HG02981 (cell line): ENCODE data around the gene EIF3L.

Source experiments
- ATAC-seq: cut with Tn5 transposase; IDR thresholded peaks from one replicate; pipeline ENCODE4 v1.9.1; 2021; ENCODE audit warnings: mild to moderate bottlenecking, moderate library complexity; ENCODE audit not compliant: unreplicated experiment

EIF3L gene

DNA sequence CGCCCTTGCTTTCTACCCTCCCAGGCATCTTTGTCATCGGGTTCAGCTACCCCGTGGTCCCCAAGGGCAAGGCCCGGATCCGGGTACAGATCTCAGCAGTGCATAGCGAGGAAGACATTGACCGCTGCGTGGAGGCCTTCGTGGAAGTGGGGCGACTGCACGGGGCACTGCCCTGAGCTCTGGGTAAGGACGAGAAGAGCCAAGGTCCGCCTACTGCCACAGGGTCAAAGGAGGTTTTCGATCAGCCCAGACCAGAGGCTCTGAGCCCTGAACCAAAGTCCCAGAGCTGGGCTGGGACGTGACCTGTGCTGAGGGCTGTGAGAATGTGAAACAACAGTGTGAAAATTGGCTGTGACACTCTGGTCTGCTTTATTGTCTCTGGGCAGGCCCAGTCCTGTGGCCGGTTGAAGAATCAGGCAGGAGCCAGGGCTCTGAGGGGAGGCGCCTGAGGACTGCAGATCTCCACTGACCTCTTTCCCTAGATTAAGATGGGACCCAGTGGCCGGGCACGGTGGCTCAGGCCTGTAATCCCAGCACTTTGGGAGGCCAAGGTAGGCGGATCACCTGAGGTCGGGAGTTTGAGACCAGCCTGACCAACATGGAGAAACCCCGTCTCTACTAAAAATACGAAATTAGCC is 32.6 kb upstream of the EIF3L start:
- ATAC-seq, result no peak

DNA sequence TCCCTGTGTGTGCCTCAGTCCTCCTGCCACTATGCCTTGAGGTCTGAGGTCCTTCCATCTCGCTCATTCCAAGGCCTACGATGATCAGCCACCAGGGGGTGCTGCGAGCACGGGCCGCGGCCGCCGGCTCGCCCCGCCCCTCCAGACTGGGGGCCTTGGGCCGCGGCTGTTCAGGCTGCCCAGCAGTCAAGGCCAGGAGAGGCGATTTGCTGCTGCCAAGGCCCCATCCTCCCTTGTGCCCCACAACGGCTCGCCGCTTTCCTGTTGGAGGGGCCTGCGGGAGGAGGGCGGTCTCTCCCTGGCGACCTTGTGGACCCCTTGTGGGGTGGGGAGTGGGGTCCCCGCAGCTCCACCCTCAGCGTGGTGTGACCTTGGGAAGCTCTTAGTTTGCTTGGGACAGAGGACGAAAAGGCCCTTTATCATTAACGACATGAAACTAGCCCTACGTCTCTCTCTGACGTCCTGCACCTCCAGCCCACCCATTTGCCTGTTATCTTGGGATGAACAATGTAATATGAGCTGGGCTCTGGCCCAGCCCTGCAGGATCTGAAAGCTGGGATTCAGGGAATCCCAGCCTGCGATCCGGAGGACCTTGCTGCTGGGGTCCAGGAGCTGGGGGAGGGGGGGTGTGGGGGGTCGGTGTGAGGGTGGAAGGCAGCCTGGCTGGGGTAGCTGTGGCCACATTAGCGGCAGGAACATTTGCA is 31.4 kb upstream of the EIF3L start:
- peak; percentile 53 for ATAC-seq

DNA sequence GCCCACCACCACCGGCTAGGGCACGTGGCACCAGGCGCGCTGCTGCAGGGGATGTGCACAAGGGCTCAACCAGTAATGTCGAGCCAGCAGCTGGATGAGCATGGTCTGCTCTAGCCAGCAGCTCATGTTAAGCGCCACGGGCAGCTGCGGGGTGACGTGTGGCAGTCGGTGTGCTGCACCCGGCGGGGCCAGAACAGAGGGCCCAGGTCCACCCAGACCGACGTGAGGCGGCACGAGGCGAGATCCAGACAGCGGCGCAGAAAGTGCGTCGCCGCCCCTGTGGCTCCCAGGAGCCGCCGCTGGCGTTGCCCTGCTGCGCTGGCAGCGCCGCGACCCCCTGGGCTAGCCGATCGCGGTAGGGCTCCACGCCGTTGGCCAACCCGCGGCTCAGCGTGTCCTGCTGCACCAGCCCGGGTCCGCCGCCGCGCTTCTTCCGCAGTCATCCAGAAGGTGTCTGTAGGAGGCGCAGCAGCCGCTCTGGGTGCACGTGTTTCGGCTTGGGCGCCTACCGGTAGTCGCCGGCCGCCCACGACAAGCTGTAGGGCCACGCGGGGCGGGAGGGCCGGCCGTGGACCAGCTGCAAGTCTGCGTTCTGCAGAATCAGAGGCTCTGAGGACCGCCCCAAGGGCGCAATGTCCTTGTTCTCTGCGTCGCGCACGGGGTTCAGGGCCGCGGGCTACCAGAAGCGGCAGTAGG is 30.7 kb upstream of the EIF3L start:
- ATAC-seq, result no peak

DNA sequence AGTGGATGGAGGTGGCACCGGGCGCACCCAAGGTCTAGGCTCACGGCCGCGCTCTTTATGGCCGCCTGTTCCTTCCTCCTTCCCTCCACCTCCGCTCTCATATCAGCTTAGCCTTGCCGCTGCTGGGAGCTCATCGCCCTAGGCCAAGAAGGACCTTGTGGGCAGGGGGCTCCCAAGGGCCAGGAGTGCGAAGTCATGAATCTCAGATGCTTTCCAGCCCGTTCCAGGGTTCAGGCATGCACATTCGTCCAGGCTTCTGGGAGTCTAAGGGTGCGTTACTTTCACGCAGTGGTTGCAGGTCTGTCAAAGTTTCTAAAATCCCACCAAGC is 30.1 kb upstream of the EIF3L start:
- no peak for ATAC-seq

DNA sequence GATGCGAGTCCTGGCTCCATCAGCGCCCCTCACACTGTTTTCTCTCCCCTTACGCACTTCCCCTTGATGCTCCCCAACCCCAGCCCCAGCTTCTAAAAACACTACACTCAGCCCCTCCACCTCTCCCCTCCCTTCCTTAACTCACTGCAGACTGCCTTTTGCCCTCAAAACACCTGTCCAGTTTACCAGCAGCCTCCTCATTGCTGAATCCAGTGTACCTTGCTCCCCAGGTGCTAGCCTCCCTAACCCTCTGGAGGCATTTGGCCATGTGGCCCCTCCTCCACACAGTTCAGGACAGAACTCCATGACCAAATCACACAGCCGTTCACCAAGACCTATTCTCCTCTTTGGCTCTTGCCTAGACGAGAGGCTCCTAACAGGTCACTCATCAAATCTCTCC is 28.9 kb upstream of the EIF3L start:
- ATAC-seq, result no peak

DNA sequence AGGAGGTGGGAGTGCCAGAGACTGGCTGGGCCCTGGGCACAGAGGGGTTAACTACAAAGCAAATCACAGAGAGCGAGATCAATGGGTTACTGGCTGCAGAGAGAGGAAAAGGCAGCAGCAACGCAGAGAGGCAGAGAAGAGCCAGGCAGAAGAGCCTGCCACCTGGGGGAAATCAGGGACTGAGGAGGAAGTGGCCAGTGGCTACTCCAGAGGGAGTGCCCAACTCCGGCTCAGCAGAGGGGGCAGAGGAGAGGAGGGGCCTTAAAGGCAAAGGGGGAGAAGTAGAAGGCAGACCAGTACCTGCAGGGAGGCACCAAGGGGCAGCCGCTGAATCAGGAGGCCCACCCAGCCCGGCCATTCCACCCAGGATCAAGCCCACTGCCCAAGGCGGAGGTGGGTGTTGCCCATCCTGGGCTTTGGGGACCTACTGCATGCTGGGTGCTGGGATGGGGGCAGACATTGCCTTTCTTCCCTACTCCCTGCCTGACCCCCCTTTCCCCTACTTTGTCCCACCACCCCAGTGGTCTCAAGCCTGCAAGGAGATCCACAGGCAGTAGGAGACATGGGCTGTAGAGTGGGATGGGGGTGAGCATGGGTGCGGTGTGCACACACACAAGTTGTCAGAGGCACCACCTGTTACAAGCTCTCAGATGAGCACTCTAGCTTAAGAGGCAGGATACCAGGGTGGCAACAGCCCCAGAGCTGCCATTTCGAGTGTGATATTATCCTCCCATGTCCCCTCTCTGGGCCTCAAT is 27.0 kb upstream of the EIF3L start:
- ATAC-seq, result no peak

DNA sequence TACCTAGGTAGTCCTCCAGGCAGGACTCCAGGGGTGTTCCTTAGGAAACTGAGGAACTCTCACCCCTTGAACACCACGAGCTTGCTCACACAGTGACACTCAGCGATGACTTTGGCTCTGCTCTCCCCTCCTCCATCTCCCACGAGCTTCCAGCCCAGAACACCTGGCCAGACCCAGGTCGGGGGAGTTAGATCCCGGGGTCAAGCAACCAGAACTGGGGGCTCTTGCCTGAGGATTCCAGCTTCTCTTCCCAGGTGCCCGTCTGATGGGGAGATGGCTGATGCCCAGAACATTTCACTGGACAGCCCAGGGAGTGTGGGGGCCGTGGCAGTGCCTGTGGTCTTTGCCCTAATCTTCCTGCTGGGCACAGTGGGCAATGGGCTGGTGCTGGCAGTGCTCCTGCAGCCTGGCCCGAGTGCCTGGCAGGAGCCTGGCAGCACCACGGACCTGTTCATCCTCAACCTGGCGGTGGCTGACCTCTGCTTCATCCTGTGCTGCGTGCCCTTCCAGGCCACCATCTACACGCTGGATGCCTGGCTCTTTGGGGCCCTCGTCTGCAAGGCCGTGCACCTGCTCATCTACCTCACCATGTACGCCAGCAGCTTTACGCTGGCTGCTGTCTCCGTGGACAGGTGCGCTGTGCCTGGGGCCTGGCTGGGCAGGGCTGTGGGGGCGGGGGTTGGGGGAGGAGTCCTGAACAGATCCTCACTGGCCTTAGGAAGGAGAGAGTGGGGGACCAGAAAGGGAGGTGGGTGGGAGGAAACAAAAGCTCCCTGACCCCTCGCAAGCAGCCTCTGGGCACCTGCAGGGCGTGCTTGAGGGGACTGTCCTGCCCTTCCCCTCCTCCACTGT is 25.9 kb upstream of the EIF3L start, which contains the start of gene GALR3:
TSS of gene GALR3 (plus strand) at position 249 of the 852 bp plus-strand sequence. CDS start at position 274, 25 bp downstream.
- ATAC-seq, result no peak

DNA sequence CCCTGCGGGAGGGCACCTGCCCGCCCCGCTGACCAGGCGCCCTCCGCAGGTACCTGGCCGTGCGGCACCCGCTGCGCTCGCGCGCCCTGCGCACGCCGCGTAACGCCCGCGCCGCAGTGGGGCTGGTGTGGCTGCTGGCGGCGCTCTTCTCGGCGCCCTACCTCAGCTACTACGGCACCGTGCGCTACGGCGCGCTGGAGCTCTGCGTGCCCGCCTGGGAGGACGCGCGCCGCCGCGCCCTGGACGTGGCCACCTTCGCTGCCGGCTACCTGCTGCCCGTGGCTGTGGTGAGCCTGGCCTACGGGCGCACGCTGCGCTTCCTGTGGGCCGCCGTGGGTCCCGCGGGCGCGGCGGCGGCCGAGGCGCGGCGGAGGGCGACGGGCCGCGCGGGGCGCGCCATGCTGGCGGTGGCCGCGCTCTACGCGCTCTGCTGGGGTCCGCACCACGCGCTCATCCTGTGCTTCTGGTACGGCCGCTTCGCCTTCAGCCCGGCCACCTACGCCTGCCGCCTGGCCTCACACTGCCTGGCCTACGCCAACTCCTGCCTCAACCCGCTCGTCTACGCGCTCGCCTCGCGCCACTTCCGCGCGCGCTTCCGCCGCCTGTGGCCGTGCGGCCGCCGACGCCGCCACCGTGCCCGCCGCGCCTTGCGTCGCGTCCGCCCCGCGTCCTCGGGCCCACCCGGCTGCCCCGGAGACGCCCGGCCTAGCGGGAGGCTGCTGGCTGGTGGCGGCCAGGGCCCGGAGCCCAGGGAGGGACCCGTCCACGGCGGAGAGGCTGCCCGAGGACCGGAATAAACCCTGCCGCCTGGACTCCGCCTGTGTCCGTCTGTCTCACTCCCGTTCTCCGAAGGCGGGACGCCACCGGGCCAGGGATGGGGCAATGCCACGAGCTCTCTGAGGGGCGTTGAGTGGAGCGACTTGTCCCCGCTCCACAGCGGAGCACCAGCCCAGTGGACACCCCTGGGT is 24.3 kb upstream of the EIF3L start:
- ATAC-seq, result no peak

DNA sequence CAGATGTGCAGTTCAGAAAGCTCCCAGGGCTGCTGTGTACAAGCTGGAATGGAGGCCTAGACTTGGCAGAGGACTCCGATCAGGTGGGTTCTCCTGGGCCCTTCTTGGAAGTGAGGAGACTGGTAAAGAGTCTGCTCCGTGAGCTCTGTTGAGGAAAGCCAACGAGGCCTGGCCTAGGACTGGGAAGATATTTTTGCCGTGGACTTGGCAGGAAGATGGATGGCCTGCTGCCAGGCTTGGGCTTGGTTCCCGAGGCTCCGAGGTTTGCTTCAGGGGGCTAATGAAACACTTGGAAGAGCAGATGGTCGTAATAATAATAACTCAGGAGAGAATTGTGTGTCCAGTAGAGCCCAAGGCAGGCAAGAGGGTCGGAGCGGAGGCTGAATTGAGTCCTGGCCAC is 22.2 kb upstream of the EIF3L start:
- ATAC-seq, result no peak

DNA sequence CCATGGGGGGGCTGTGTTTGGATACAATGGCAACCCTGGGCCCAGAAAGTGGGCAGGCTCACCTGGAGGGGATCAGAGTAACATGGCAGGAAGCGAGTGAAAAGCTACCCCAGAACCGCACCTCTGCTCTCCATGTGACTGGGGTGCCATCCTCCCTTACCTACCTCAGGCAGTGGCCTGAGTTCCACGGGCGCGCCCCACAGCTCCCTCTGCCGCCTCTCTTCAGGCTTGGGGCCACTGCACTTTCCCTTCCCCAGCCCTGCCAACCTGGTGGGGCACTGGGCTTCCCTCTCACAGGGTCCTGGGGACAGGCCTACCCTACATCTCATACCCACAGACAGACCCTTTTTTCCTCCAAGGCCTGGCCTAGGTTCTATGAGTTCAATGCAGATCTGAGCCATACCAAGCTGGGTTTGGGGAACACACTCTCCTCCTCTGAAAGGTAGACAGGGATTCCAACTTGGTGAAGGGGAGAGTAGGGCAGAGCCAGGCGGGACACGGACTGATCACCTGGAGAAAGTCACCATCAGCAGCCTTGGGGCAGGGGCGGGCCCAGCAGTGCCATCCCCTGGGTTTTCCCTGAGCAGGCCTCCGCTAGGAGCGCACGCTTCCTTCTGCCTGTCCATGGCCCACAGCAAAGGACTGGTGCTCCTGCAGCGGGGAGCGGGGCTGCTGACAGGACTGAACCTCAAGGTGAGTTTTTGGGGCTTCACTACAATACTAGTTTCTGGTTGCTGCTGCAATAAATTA is 19.0 kb upstream of the EIF3L start:
- no peak for ATAC-seq

DNA sequence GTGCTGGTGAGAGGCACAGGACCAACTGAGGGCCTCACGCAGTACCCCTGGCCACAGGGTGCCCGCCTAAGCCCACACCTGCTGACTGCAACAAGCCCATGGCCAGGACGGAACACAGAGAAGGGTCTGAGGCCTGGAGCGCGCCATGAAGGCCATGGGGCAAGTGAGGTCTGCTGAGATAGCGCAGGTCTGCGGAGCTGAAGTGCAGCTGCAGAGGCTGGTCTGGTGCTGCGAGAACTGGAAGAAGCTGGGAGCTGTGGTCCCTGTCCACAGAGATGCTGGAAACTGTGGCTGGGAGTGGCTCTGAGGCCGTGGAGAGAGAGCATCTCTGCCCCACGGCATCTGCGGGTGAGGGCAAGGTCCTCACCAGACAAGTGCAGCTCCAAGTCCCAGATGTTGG is 17.7 kb upstream of the EIF3L start:
- ATAC-seq, result no peak

DNA sequence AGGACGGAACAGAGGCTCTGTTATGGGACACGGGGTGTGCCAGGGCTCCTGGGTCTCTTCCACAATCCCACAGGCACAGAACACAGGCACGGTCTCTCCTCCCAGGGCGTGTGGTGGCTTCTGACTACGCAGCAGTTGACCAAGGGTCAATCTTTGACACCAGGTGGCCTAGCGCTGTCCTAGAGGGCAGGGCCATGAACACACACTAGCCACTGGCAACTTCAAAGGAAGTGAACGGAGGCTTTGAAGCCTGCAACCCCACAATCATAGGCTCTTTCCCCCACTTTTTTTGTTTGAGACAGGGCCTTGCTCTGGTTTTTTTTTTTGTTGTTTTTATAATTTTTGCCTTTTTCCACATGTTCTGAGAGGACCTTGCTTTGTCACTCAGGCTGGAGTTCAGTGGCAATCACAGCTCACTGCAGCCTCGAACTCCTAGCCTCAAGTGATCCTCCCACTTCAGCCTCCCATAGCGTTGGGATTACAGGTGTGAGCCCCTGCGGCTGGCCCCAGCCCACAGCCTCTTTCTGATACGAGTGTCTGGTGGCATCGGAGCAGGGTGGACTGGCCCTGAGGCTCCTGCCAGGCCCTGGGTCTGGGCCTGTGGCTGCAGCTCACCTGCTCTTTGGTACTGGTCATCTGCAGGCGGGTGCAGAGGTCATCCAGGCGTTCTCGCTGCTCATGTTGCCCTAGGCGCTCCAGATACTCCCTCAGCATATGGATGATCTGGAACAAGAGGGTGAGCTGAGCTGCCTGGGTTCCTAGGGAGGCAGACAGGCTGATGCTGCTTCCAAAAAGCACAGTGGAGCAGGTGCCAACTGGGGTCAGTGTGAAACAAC is 17.0 kb upstream of the EIF3L start:
- ATAC-seq, result no peak

DNA sequence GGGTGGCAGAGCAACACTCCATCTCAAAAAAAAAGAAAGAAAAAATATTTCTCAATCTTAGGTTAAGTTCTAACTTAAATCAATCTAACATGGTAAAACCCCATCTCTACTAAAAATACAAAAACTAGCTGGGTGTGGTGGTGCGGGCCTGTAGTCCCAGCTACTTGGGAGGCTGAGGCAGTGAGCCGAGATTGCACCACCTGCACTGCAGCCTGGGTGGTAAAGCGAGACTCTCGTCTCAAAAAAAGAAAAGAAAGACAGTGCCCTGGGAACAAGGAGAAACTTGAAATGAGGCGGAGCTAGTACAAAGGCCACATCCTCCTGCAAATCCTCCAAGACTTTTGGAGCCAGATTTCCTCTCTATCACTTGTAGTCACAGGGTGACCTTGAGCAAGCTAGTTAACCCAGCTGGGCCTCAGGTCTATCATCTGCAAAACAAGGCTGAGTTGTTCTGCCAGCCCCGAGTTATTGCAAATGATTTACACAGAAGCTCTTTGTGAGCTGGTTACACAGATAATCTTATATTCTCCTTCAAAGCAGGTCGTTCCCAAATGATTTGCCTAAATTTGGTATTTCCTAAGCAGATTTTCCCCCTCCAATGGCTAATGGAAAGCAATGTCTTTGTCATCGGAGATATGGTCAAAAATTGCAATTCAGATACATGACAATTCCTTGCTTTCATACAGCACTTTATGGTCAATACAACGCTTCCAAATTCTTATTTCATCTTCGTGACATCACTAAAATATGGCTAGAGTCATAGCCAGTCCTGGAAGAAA is 7.0 kb upstream of the EIF3L start:
- no peak for ATAC-seq

DNA sequence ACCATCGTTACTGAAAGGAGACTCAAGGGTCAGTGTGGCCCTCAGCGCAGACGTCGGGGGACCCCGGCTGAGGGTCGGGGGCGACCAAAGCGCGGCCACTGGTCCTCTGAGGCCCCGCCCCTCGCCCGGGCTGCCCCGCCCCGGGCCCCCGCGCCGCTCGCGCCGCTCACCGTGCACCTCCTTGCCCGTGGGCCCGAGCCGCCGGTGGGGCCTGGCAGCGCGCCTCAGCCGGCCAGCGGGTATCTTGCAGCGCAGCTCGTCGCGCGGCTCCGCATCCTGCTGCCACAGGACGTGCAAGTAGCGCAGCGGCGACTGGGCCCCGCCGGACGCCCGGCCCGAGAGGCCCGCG is 5.5 kb upstream of the EIF3L start:
- ATAC-seq, result peak; percentile 32

DNA sequence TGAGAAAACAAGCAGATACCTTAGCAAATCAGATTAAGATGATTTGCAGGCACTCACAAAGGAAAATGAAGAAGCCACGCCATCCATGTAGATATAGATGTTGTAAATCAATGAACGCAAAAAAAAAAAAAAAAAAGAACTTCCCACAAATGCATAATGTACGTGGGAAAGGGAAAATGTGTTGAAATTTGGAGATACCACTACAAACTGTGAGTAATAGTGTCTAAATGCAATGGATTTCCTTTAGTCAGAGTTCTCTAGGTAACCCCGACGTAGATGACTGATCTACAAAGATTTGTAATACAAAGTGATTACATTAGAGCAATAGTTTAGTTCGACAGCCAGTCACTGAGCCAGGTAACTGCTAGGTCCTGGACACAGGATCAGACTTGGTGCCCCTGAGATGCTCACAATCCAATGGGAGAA is 4.3 kb upstream of the EIF3L start:
- no peak for ATAC-seq

DNA sequence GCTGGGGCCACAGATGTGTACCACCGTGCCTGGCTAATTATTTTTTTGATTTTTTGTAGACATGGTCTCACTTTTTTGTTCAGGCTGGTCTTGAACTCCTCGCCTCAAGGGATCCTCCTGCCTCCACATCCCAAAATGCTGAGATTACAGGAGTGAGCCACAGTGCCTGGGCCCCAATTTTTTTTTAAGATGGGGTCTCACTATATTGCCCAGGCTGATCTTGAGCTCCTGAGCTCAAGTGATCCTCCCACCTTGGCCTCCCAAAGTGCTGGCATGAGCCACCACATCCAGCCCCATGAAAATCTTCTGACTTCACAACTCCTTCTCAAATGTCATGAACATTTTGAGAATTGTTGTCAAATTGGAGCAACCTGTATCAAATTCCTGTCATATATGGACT is 2.8 kb upstream of the EIF3L start:
- no peak for ATAC-seq

DNA sequence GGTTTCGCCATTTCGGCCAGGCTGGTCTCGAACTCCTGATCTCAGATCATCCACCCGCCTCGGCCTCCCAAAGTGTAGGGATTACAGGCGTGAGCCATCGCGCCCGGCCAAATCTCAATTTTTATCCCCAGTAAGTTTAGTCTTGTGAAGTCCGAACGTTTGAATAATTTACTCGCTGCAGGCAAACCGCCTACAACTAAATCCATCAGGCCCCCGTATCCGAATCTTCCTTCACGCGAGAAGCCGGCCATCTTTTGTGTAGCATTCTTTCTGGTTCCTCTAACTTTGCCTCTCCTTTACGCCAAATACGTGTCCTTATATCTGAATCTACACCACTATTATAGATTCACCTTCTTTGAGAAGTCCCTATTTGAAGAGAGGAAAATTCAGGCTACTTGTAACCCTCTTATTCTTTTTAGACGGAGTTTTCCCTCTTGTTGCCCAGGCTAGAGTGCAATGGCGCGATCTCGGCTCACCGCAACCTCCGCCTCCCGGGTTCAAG is 581 bp upstream of the EIF3L start:
- ATAC-seq, result no peak
